HG02852 (cell line): ENCODE results near the gene PDE8B.

Experiments used
- ATAC-seq: cut with Tn5 transposase; IDR thresholded peaks from one replicate; pipeline ENCODE4 v1.9.1; 2021; ENCODE audit warnings: mild to moderate bottlenecking, moderate library complexity; ENCODE audit not compliant: unreplicated experiment

Gene PDE8B

DNA sequence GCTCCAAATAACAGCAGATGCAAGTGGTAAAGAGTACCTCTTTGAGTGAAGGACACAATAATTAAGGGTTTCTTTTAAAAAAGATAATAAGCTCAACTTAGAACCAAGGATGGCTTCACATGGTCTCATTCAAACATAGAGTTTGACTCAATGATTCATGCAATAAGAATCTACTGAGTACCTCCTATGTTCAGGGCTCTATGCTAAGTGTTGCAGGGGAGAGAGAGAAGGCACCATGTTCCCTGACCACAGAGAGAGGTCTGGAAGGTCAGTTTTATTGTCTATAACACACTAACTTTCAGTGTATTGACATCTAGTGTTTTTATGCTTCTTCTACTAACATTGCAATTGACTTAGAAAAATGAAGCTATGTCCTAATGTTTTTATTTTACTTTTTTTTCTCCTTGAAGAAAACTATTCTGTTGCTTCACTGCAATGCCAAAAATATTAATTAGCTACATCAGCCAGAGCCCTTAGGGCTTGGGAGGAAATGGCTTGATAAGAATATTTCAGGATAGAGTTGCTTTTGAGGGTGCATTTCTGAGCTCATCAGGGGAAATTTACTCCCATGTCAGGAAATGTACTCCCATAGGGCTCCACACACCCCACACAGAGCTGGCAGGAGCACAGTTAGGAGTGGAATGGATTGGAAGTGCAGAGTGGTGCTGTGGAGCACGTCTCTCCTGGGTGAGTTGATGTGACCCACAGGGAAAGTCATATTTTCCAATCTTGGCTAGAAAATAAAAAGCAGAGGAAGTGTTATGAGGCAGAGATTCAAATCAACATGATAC lies 106.6 kb downstream of the PDE8B start:
- ATAC-seq = no peak

DNA sequence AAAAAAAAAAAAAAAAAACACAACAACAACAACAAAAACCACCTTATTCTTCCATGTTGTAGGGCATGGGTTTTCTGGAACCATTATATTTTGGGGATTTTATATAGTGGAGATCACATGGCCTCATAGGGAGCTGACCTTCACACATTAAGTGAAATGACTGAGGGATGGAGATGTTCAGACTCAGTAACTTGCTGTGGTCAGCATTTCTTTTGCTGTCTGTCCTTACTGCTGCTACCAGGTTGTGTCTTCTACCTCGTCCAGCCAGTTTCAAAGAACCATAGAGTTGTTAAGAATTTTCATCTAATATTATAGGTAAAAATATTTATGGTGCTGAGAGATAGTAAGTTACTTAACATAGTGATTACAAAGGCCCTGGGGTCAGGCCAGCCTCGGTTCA lies 107.6 kb downstream of the PDE8B start:
- ATAC-seq = no peak

DNA sequence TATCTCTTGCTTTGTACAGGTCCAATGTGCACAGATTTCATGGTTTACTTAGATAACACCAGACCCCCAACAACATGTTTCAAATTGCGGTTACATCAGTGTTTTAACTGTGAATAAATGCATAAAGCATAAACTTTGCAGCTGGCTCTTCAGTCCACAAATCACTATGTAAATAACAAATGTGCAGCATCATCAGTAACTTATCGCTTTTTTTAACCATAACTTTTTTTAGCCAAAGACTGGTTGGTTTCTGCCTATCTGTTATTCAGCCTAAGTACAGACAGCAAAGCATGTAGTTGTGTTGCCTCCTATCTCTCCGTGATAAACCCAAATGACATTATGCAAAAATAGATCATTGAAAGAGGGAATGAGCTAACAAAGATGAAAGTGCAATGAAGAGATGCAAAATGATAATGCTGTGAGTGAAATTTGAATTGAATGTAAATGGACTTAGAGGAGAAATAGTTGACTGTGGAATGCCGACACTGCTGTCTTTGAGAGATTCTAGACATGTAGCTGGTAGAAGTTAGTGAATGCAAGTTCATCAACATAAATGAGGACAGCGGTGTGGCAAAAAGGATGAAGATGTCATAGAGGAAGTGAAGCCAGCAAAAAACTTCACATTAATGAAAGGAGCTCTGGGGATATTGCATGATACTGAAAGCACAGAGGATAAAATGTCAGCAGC lies 108.8 kb downstream of the PDE8B start:
- ATAC-seq = no peak

DNA sequence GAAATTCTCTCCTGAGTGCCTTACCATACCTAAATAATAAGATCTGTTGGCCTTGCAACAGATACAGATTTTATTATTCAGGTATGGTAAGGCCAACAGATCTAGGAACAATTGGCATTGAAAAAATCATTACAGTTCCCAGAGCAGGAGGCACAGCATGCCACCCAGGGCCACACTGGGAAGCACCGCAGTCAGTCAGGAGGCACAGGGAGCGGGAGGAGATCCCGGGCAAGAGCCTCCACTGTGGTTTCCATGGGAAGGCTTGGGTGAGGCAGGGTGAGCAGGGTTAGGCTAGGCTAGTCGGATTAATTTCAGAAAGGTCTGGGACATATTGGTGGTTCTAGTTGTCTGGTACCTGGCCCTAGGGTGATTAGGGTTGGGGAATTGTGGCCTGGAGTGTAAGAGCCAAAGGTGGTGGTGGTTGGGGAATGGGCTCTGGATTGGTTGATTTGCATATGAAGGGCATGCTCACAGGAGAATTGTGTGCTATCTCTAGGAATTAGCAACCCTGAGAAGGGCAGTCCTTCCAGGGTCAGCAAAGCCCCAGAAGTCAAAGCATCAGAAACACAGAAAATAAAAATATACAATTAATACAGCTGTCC lies 111.4 kb downstream of the PDE8B start:
- ATAC-seq = no peak

DNA sequence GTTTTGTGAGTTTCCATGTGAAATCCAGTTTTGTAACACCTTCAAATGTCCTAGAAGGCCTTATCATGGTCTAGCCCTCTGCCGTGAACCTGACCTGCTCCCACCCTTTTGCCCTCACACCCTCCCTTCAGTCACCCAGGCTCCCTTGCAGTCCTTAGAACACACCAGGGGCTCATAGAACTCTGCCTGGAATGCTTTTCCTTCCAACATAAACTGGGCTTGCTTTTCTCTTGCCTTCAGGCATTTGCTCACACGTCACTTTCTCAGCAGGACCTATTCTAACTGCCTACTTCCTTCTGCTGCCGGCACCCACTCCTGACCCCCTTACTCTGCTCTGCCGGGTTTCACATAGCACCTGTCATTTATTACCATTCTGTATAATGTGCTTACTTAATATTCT lies 111.9 kb downstream of the PDE8B start:
- no peak for ATAC-seq

DNA sequence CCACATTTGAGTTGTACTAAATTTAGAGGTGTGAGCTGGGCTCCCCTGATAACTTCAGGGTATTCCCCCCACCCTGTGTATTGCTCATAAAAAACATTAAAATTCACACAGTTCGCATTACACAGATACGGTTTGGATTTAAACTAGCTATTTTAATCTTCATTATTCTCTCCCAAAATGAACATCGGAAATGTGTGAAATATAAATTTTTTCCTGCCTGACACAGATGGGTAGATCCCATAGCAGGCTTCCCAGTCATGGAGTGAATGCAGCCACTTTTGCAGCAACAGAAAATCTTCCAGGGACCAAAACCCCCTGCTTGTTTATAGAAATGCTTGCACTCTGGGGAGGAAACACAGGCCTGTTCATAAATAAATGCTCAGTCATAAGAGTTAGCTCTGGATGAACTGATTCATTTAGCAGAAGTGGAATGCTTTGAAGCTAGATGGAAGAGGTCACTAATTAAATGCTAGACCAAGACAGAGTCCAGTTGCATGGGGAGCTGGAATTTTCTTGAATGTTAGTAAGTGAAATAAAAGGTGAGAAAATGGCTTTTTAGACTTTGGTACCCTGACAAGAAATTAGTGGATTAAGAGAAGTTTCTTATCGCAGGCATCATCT lies 115.6 kb downstream of the PDE8B start:
- no peak for ATAC-seq

DNA sequence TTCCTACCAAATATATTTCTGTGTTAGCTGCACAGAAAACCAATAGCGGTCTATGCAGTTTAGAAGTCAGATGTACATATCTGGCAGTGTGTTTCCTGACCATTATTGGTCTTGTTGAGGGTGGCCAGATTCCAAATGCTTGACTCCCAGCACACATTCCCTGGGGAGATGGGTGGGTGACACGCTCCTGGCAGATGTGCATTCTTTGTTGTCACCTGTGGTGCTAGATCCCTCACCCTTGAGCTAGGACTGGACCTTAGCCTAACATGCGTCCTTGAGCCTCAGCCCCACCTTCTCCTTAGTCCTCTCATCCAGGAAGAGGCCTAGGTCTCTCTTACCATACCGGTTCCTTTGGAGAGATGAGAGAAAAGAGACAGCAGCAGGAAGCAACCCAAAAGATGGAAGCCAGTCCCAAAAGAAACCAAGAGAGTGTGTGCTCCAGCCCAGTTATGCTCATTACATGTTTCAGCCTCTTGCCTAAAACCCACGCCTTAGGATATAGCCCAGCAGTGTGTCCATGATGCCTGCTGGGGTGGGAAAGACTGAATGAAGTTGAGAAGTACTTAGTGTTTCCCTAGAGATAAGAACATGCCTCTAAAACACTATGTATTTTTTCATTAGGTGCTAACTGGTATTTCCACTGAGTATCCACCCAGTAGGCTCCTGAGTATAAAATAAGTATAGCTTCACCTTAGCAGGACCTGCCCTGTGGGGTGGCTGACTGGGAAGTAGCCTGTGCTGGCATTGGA lies 116.7 kb downstream of the PDE8B start:
- ATAC-seq = no peak

DNA sequence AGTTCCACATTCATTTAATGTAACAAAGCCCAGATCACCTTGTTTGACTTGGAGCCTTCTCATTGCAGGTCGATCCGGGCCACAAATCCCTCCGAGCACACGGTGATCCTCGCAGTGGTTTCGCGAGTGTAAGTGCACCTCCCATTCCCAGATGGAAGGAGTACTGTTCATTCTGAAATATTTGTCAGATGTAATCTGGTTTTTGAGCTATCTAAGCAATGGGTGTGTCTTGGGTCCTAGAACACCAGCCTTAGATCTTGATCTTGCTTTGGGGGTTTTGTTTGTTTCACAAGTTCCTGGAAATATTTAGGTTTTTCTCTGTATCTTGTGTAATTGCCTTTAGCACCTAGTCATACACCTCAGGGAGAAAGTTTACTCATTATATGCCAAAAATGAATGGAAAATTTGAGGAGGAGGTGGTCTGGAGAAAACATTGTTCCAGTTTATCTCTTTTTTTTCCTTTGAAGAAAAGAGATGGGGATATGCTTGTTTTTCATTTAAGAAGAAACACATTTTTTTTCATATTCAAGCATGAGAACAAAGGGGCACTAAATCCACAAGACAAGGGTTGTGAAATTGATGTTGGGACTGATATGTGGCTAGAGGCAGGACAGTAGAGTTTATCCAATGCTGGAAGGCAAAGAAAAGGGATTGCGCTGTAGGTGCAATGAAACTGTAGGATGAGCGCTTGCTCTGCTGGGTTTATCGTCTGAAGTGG lies 118.6 kb downstream of the PDE8B start:
- ATAC-seq = no peak

DNA sequence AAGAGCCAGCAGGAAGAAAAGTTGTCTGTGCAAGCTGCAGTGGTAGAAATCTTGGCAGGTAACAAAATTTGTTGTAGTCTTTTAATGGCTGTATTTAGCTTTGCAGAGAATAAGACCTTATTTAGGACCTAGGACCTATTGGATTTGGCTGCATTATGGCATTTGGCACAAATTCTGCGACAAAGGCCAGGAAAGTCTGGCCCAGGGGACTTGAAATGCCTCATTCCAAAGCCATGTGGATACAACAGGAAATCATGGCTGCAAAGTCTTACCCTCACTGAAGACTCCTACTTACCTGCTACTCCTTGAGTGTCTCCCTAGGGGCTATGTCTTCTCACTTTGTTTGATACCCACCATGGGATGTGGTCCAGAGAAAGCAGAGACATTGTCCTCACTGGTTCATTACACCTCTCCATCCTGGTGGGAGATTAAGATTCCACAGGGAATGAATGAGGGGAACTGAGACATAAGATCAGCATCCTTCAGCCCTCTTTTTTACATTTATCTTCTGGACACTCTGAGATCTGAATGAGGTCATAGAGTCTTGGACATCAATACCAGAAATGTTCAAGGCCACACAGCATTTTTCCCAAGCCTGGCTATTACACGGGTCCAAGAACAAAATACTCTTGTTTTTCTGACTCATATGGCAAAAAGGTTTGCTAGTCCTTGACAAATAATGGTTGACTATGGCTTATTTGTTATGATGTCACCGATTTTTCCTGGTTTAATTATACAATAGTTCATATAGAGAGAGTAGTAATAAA lies 119.4 kb downstream of the PDE8B start:
- ATAC-seq = no peak

DNA sequence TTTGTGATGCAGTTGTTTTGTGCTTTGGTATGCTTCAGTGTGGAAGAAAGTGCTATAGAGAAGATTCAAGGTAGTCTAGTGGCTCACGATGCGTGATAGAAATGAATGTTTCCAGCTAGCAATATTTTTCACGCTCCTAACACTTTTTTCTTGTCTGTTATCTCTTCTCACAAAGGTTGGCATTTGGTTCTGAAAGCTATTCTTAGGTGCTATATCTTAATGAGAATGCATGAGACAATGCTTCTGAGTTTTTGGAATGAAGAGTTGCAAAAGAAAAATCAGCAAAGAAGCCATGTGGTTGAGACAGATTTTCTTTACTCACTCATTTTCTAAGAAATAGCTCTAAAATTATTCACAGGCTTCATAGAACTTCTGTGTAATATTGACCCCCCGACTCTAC lies 122.6 kb downstream of the PDE8B start:
- ATAC-seq = no peak

DNA sequence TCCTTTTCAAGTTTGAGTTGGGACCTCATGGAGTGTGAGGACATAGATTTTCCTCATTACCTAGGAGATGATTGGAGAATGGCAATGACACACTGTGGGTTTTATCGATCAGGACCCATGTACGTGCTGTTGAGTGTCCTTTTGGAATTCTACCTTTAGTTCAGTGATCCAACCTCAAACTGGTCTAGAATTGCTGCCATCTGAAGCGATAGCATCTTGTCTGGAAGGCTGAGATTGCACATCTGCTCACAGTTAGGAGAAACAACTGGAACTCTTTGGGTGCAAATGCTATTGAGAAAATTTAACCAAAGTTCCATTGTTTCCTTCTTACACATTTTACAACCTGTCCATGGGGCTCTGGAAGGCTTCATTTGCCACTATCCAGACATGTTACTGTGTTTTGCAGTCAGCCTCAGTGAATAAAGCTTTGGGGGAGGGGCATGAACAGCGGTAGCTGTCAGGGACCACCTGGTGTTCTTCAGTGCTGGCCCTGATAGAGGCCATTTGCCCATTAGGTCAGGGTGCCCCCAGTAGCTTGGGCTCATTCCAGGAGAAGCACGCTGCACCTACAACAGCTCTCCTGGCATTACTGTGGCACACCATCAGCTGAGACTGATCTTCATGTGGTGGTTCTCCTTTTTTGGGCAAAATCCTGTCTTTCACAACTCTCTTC lies 123.1 kb downstream of the PDE8B start:
- no peak for ATAC-seq

DNA sequence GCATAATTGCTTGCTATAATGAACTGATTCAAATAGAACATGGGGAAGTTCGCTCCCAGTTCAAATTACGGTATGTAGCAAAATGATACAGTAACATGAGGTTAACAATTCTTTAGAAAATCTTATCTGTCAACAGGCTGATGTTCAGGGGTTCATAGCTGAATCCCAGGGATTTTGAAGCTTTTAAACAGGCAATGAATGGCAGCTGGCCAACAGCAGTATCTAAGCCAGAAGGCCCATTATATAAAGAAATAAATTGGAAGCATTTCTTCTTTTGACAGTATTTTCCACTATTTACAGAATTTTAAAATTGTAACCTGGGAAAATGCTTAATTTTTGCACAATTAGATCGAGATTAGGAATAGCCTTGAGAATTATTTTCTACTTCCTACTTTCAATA lies 126.8 kb downstream of the PDE8B start:
- ATAC-seq = no peak

DNA sequence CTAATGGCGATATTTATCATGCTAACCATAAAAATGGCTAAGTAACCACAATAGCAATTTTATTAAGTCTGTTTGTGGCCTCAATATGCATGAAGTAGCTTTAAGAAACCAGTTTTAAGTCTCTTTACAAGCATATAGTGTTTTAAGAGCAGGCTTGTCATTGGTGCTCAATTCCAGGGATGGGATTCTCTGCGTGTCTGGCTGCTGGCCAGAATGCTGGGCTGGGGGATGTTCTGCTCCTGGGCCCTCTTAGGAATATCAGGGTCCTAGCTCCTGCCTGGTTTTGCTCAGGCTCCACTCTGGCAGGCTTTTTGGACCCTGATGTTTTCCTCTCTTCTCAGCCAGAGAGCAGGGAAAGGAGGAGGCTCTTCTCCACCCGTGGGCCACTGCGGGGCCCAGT lies 127.2 kb downstream of the PDE8B start:
- ATAC-seq = no peak

DNA sequence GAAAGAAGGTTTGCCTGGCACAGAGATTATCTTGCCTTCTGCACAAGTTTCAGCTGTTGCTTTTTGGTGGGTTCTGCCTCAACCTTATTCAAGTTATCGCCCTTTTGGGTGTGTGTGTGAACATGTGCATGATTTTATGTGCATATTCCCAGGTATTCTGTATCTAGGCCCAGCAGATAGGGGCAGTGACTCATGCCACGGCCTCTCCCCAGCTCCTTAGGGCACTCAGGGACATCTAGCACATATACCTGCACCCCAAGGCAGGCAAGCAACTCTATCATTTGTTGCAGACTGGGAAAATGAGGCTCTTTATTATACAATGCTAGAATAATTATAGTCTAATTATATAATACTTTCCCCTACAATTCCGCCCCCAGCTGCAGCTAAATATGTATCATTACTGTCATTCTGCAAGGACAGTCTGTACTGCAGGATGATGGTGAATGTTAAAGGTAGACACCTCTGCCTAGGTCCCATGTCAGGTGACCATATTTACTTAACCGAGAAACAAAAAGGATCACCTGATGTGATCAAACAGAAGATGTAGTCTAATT lies 128.9 kb downstream of the PDE8B start:
- ATAC-seq = no peak

DNA sequence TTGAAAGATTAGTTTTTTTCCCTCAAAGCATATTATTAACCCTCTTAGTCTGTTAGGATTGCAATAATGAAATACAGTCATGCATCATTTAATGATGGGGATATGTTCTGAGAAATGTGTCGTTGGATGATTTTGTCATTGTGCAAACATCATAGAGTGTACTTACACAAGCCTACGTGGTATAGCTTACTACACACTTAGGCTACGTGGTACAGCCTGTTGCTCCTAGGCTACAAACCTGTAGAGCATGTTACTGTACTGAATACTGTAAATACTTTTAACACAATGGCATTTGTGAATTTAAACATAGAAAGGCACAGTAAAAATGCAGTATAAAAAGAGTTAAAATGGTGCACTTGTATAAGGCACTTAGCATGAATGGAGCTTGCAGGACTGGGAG lies 132.7 kb downstream of the PDE8B start:
- no peak for ATAC-seq

DNA sequence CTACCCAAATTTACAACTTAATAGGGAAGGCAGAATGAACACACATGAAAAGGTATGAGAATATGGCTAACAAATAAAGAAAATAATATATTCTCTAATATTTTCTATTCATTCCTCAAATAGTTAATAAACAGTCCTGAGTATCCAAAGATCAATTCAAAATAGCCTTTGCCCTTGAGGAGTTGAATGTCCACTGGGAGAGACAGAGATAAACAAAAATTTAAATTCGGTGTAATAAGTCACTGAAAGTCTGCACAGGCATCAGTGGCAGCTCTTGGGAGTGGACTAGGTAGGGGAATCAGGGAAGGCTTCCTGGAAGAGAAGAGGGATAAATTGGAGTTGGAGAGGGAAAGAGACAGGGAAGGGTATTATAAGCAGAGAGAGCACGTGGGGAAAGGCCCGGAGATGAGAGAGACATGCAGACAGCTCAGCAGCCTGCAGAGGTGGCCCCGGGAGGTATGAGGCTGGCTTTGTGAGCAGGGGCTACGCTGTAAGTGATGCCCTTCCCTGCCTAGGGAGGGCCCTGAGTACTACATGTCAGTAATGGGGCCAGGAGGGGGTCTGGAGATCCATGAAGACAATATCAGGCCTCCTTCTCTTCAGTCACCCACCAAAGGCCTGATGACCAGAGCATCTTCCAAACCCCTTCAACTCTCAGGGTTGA lies 137.1 kb downstream of the PDE8B start:
- ATAC-seq = no peak

DNA sequence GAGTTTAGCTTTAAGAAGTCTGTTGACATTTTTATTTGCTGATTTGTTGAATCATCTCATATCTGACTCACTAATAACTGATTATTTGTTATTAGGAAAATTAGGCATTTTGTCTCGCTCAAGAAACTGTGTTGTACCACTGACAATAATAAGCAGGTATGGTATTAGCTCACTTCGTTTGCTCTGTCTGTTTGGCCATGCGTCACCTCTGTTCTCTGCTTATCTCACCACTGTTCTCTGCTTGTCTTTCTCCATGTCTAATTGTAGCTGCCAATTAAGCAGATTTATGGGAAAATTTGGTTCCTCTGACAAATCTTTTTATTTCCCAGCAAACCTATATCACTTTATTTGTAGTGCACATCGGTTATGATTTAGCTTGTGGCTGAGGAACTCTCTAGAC lies 142.8 kb downstream of the PDE8B start:
- no peak for ATAC-seq

DNA sequence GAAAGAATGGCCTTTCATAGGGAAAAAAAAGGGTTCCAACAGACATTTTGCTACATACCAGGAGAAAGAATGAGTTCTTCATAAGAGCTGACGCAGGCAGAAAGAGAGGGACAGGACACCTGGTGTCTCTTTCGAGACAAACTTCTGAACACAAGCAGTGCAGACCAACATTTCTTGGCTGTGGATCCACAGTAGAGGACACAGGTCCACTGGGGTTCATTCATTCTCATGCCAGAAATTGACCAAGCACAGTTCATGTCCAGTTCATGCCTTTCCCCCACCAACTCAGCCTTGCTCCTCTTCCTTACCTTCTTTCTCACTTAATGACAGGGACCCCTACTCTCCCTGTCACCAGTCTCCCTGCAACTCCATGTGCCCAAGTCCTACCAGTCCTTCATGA lies 144.0 kb downstream of the PDE8B start:
- ATAC-seq = no peak
